ENCODE results near the gene VPS35L. TPM values are rescaled to one million over a fixed set of nuclear protein-coding genes. Genes with fewer than 3 reads are reported as not detected.

VPS35L gene
- polyA plus RNA-seq, 1 donor = 53.2 TPM

DNA sequence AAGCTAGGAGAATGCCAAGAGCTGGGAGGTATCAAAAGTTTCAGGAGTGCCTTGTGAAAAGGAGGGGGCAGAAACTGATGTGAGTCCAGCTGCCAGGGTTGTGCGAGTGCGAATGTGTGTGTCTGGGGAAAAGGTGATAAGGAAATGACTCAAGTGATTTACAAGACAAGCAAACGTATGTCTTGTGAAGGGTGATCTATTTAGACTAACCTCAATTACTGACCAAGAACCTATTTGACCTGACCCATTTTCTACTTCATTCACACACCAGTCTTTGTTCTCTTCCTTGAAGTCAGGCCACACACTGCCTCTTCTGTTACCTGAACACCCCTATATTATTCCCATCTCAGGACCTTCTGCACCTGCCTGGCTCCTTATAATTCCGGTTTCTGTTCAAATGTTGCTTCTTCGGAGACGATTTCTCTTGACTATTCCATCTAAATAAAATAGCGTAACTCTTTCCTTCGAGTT is 34.6 kb upstream of the VPS35L start:
- DNase-seq = peak; percentile 82 to 88
- H3K4me1 ChIP-seq (ENCODE audit: control insufficient read depth, insufficient read depth, low read length) = peaks cover 34% of the 10 kb centered on the region
- H3K4me3 ChIP-seq (ENCODE audit: low read length) = peak overlapping the region; percentile 94
- H3K27ac ChIP-seq (ENCODE audit: low read length) = peak overlapping the region; percentile 99
- no peaks in the 10 kb centered on the region for H3K27me3 ChIP-seq (ENCODE audit: control insufficient read depth, insufficient read depth, low read length)
- 11% methylated on average over 5 of the region's 8 CpGs for WGBS (ENCODE audit: insufficient coverage, low lambda C conversion rate)
- peaks cover 12% of the 10 kb centered on the region for H3K36me3 ChIP-seq (ENCODE audit: control insufficient read depth, insufficient read depth, low read length)
- H3K9me3 ChIP-seq (ENCODE audit: control insufficient read depth, low read depth, low read length) = no peaks in the 10 kb centered on the region

DNA sequence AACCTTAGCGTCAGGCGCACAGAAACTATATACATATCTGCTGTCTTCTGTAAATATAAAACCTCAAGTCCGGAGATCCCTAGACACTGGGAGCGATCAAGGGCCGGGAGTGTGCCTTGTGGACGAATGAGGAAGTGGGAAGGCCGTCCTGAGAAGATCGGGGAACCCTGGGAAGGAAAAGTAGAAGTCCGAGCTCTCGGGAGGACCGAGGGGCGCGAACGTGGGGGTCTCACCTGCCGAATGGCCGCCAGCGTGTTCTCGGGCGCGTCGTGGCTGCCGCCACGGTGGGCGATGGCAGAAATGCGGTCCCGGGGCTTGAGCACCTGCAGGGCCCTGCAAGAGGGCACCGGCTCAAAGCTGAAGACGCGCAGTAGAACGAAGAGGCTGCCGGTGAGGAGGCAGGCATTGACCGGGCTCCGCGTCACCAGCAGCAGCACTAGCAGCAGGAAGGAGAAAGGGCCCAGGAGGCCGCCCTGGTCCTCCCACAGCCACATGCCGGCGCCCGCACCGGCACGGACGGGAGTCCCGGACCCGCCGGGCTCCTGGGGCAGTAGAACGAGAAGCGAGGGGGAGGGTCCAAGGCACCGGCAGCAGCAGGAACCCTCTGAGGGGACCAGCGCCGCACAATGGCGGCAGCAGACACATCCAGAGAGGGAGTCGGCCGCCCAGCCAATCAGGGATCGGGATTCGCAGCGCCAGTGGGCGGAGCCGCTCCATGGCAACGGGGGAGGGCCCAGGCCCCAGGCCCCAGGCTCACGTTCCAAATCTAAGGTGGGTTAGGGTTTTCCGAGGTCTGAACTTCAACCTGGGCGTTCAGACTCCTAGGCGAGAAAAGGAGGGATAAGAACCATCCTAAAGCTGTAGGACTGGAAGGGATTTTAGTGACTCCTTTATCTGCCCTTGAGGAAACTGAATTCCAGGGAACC is 33.8 kb upstream of the VPS35L start, which contains the start of gene GDE1:
GDE1 (minus strand) TSS at position 628 of the 926 bp plus-strand sequence; CDS start at position 494, 134 bp downstream.
- no peaks in the 10 kb centered on the region for H3K27me3 ChIP-seq (ENCODE audit: control insufficient read depth, insufficient read depth, low read length)
- peaks cover 29% of the 10 kb centered on the region for H3K4me1 ChIP-seq (ENCODE audit: control insufficient read depth, insufficient read depth, low read length)
- H3K9me3 ChIP-seq (ENCODE audit: control insufficient read depth, low read depth, low read length) = no peaks in the 10 kb centered on the region
- H3K36me3 ChIP-seq (ENCODE audit: control insufficient read depth, insufficient read depth, low read length) = peaks cover 9% of the 10 kb centered on the region
- no CpG with 5 or more reads among the region's 62 CpGs for WGBS (ENCODE audit: insufficient coverage, low lambda C conversion rate)
- H3K4me3 ChIP-seq (ENCODE audit: low read length) = peak within 1 kb of the TSS; percentile 94
- H3K27ac ChIP-seq (ENCODE audit: low read length) = peak within 1 kb of the TSS; percentile 99
- DNase-seq = peak; percentile 90 to 93

DNA sequence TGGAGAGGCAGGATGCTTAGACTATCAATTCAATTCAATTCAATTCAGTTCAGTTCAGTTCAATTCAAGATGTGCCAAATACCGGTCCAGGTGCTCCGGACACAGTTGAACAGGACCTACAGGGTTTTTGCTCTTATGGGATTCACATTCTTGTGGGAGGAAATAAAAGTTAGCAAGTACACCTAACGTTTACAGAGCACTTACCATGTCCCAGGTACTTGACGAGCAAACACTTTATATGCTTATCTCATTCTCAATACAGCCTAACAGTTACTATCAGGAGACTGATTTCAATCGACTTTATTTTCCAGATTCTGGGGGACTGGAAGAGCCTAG is 33.1 kb upstream of the VPS35L start:
- Histone ChIP-seq H3K4me3 (ENCODE audit: low read length) (no peak overlapping the region), H3K9me3 (ENCODE audit: control insufficient read depth, low read depth, low read length) (no peaks in the 10 kb centered on the region), H3K4me1 (ENCODE audit: control insufficient read depth, insufficient read depth, low read length) (peaks cover 28% of the 10 kb centered on the region), H3K27me3 (ENCODE audit: control insufficient read depth, insufficient read depth, low read length) (no peaks in the 10 kb centered on the region), H3K27ac (ENCODE audit: low read length) (peak overlapping the region; percentile 99), H3K36me3 (ENCODE audit: control insufficient read depth, insufficient read depth, low read length) (peaks cover 7% of the 10 kb centered on the region)
- no peak for DNase-seq
- WGBS (ENCODE audit: insufficient coverage, low lambda C conversion rate) = 0% methylated on average over 1 of the region's 5 CpGs

DNA sequence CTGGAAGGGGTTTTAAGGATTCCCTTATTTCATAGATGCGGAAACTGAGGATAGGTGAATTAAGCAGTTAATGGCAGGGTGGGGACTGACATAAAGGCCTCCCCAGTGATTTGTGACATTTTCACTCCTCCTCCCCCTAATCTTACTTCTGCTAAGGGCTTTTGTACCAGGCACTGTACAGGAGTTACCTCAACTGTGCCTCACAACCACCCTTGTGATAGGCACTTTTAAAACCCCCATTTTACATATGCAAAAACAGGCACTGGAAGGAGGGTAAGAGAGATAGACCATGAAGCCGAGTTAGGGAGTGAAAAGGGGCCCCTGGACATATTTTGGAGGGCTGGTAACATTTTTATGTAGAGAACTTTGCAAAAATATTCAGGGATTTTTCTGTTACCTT is 32.7 kb upstream of the VPS35L start:
- Histone ChIP-seq H3K4me3 (ENCODE audit: low read length) (no peak overlapping the region), H3K27me3 (ENCODE audit: control insufficient read depth, insufficient read depth, low read length) (no peaks in the 10 kb centered on the region), H3K27ac (ENCODE audit: low read length) (no peak overlapping the region), H3K36me3 (ENCODE audit: control insufficient read depth, insufficient read depth, low read length) (peaks cover 7% of the 10 kb centered on the region), H3K9me3 (ENCODE audit: control insufficient read depth, low read depth, low read length) (no peaks in the 10 kb centered on the region), H3K4me1 (ENCODE audit: control insufficient read depth, insufficient read depth, low read length) (peaks cover 25% of the 10 kb centered on the region)
- no CpG with 5 or more reads among the region's 2 CpGs for WGBS (ENCODE audit: insufficient coverage, low lambda C conversion rate)
- DNase-seq = no peak

- Histone ChIP-seq H3K36me3 (ENCODE audit: control insufficient read depth, insufficient read depth, low read length) (peaks cover 7% of the 10 kb centered on the region), H3K27me3 (ENCODE audit: control insufficient read depth, insufficient read depth, low read length) (no peaks in the 10 kb centered on the region), H3K27ac (ENCODE audit: low read length) (no peak overlapping the region), H3K9me3 (ENCODE audit: control insufficient read depth, low read depth, low read length) (no peaks in the 10 kb centered on the region), H3K4me1 (ENCODE audit: control insufficient read depth, insufficient read depth, low read length) (peaks cover 25% of the 10 kb centered on the region), H3K4me3 (ENCODE audit: low read length) (no peak overlapping the region)
- DNase-seq = no peak
- 90% methylated on average over 2 of the region's 18 CpGs for WGBS (ENCODE audit: insufficient coverage, low lambda C conversion rate)
Measured at GRCh38 chr16:19523184-19523558, 32.3 kb upstream of the VPS35L start.

DNA sequence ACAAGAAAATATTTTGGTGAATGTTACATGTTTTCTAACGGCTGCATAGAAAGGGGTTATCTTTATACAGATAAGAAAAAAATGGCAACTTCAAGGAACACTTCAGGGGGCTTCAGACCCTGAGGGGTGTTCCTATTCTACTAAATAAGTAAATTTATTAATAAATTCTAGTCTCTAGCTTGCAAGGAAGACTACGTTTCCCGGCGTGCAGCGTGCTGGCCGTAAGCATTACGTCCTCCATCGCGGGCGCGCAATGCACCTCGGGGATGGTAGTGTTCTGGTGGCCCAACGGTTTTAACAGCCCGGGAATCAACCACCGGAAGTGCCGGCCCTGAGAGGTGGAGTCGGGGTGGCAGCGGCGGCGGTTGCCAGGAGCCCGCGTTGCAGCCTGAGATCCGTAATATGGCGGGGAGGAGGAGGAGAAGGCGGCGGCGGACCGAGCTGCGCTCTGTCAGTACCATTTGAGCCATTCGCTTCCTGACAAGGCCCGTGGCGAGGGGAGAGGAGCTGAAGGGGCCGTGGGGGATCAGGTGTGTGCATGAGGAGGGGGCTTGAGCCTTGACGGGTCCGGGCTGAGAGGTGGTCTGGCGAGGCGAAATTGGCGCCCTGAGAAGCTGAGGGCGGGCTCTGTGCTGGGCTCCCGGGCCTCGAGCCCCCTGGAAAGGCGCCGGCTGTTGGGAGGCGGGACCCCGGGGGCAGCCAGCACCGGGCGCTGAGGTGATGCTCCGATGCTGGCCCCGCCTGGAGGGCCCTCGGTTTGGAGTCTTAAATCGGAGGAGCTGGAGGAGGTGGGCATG is 31.7 kb upstream of the VPS35L start, which contains the start of gene CCP110:
CCP110 (plus strand) TSS at position 384 of the 797 bp plus-strand sequence. CDS start 3,940 bp downstream, outside the sequence.
- Histone ChIP-seq H3K36me3 (ENCODE audit: control insufficient read depth, insufficient read depth, low read length) (peaks cover 12% of the 10 kb centered on the region), H3K27me3 (ENCODE audit: control insufficient read depth, insufficient read depth, low read length) (no peaks in the 10 kb centered on the region), H3K4me1 (ENCODE audit: control insufficient read depth, insufficient read depth, low read length) (peaks cover 25% of the 10 kb centered on the region), H3K27ac (ENCODE audit: low read length) (peak within 1 kb of the TSS; percentile 48), H3K9me3 (ENCODE audit: control insufficient read depth, low read depth, low read length) (no peaks in the 10 kb centered on the region), H3K4me3 (ENCODE audit: low read length) (peak within 1 kb of the TSS; percentile 90)
- DNase-seq = peak; percentile 95 to 96
- no CpG with 5 or more reads among the region's 51 CpGs for WGBS (ENCODE audit: insufficient coverage, low lambda C conversion rate)

- Histone ChIP-seq H3K27ac (ENCODE audit: low read length) (peak overlapping the region; percentile 48), H3K36me3 (ENCODE audit: control insufficient read depth, insufficient read depth, low read length) (peaks cover 9% of the 10 kb centered on the region), H3K4me3 (ENCODE audit: low read length) (peak overlapping the region; percentile 90), H3K9me3 (ENCODE audit: control insufficient read depth, low read depth, low read length) (no peaks in the 10 kb centered on the region), H3K27me3 (ENCODE audit: control insufficient read depth, insufficient read depth, low read length) (no peaks in the 10 kb centered on the region), H3K4me1 (ENCODE audit: control insufficient read depth, insufficient read depth, low read length) (peaks cover 20% of the 10 kb centered on the region)
- no CpG with 5 or more reads among the region's 11 CpGs for WGBS (ENCODE audit: insufficient coverage, low lambda C conversion rate)
- DNase-seq = no peak
Measured at GRCh38 chr16:19524356-19524615, 31.2 kb upstream of the VPS35L start.

- peak overlapping the region; percentile 90 for H3K4me3 ChIP-seq (ENCODE audit: low read length)
- H3K9me3 ChIP-seq (ENCODE audit: control insufficient read depth, low read depth, low read length) = no peaks in the 10 kb centered on the region
- peak in 1 of 2 donors; percentile 64 for DNase-seq
- H3K4me1 ChIP-seq (ENCODE audit: control insufficient read depth, insufficient read depth, low read length) = peaks cover 18% of the 10 kb centered on the region
- 0% methylated on average over 3 of the region's 19 CpGs for WGBS (ENCODE audit: insufficient coverage, low lambda C conversion rate)
- peak overlapping the region; percentile 48 for H3K27ac ChIP-seq (ENCODE audit: low read length)
- H3K27me3 ChIP-seq (ENCODE audit: control insufficient read depth, insufficient read depth, low read length) = no peaks in the 10 kb centered on the region
- peaks cover 7% of the 10 kb centered on the region for H3K36me3 ChIP-seq (ENCODE audit: control insufficient read depth, insufficient read depth, low read length)
Measured at GRCh38 chr16:19524616-19525384, 30.7 kb upstream of the VPS35L start.

- Histone ChIP-seq H3K27ac (ENCODE audit: low read length) (no peak overlapping the region), H3K36me3 (ENCODE audit: control insufficient read depth, insufficient read depth, low read length) (peaks cover 10% of the 10 kb centered on the region), H3K9me3 (ENCODE audit: control insufficient read depth, low read depth, low read length) (no peaks in the 10 kb centered on the region), H3K4me3 (ENCODE audit: low read length) (no peak overlapping the region), H3K4me1 (ENCODE audit: control insufficient read depth, insufficient read depth, low read length) (peaks cover 14% of the 10 kb centered on the region), H3K27me3 (ENCODE audit: control insufficient read depth, insufficient read depth, low read length) (no peaks in the 10 kb centered on the region)
- no peak for DNase-seq
- 100% methylated on average over 1 of the region's 2 CpGs for WGBS (ENCODE audit: insufficient coverage, low lambda C conversion rate)
Measured at GRCh38 chr16:19525385-19525723, 30.1 kb upstream of the VPS35L start.

DNA sequence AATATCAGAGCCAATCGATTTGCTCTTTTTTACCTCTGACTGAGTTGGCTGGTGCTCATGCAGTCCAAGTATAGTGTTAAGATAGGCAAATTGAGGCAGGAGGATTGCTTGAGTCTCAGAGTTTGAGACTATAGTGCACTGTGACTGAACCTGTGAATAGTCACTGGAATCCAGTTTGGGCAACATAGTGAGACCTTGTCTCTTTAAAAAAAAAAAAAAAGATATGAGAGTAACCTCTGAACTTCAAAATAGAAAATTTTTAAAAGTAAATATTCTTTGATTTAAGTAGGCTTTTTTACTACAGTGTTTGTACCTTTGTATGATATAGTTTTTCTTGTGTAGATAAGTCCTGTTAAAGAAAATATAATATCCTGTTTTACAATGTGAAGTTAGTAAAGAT is 28.3 kb upstream of the VPS35L start:
- Histone ChIP-seq H3K9me3 (ENCODE audit: control insufficient read depth, low read depth, low read length) (no peaks in the 10 kb centered on the region), H3K36me3 (ENCODE audit: control insufficient read depth, insufficient read depth, low read length) (peaks cover 10% of the 10 kb centered on the region), H3K27ac (ENCODE audit: low read length) (no peak overlapping the region), H3K4me1 (ENCODE audit: control insufficient read depth, insufficient read depth, low read length) (peaks cover 9% of the 10 kb centered on the region), H3K27me3 (ENCODE audit: control insufficient read depth, insufficient read depth, low read length) (no peaks in the 10 kb centered on the region), H3K4me3 (ENCODE audit: low read length) (no peak overlapping the region)
- DNase-seq = no peak
- WGBS (ENCODE audit: insufficient coverage, low lambda C conversion rate) = no CpG with 5 or more reads among the region's 1 CpG

All from large intestine (tissue), 3 donors.